Keratinocyte (primary cell): ENCODE data around the gene GRK6. TPM values are rescaled to one million over a fixed set of nuclear protein-coding genes. Genes with fewer than 3 reads are reported as not detected.

Experiments used
- DNase-seq: peaks from one replicate; pipeline ENCODE4 v3.0.0-alpha.2; 2011; ENCODE audit warnings: low read depth, missing footprints, low spot score
- FAIRE-seq: peaks from 2 replicates; lab custom pipeline; 2011; peaks lifted over from hg19 to GRCh38; lab: Jason Lieb, UNC
- H2AFZ ChIP-seq: 2 replicates; pipeline ENCODE4 v1.6.0; 2012; ENCODE audit warnings: low read length, control low read depth, inconsistent platforms; ENCODE audit not compliant: control insufficient read depth
- H3K27ac ChIP-seq: 2 replicates; pipeline ENCODE4 v1.5.1; 2011; ENCODE audit warnings: low read length; ENCODE audit not compliant: control insufficient read depth, insufficient read depth
- H3K27me3 ChIP-seq: 3 replicates; pipeline ENCODE4 v1.6.0; 2011; ENCODE audit warnings: low read length; ENCODE audit not compliant: control insufficient read depth, insufficient read depth; ENCODE audit errors: extremely low read depth
- H3K36me3 ChIP-seq, 2 experiments: 2 replicates in 1 of 2; 3 replicates in 1 of 2; pipeline ENCODE4 v1.5.1; 2011; ENCODE audit warnings: low read length in 2 of 2, mild to moderate bottlenecking in 1 of 2; ENCODE audit not compliant: control insufficient read depth in 2 of 2, insufficient read depth in 2 of 2; ENCODE audit errors: extremely low read depth in 1 of 2
- H3K4me1 ChIP-seq: 3 replicates; pipeline ENCODE4 v1.5.1; 2011; ENCODE audit warnings: low read length; ENCODE audit not compliant: control insufficient read depth, insufficient read depth; ENCODE audit errors: extremely low read depth
- H3K4me2 ChIP-seq: 3 replicates; pipeline ENCODE4 v1.6.0; 2011; ENCODE audit warnings: low read depth, low read length; ENCODE audit not compliant: control insufficient read depth, insufficient read depth; ENCODE audit errors: extremely low read depth
- H3K4me3 ChIP-seq, 3 experiments: fragments of 200-600 bp in 1 of 3; sonication (generic) in 1 of 3; 2 replicates in 2 of 3; 3 replicates in 1 of 3; pipeline ENCODE4 v1.5.1; 2011 to 2016; ENCODE audit warnings: low read length in 3 of 3, mild to moderate bottlenecking in 3 of 3, control low read depth in 2 of 3, inconsistent platforms in 1 of 3, low read depth in 1 of 3, mixed read lengths in 1 of 3, mixed run types in 1 of 3, moderate library complexity in 1 of 3; ENCODE audit not compliant: control insufficient read depth in 2 of 3, insufficient read depth in 2 of 3; ENCODE audit errors: extremely low read depth in 1 of 3
- H3K79me2 ChIP-seq: 2 replicates; pipeline ENCODE4 v1.6.0; 2012; ENCODE audit warnings: low read length; ENCODE audit not compliant: control insufficient read depth, insufficient read depth
- H3K9ac ChIP-seq: 3 replicates; pipeline ENCODE4 v1.6.0; 2011; ENCODE audit warnings: low read length; ENCODE audit not compliant: control insufficient read depth, insufficient read depth; ENCODE audit errors: extremely low read depth
- H3K9me1 ChIP-seq: 3 replicates; pipeline ENCODE4 v1.6.0; 2011; ENCODE audit warnings: low read length; ENCODE audit not compliant: control insufficient read depth, insufficient read depth; ENCODE audit errors: extremely low read depth
- H3K9me3 ChIP-seq: 2 replicates; pipeline ENCODE4 v1.5.1; 2012; ENCODE audit warnings: low read depth, low read length; ENCODE audit not compliant: control insufficient read depth
- H4K20me1 ChIP-seq: 3 replicates; pipeline ENCODE4 v1.6.0; 2011; ENCODE audit warnings: low read length; ENCODE audit not compliant: control insufficient read depth, insufficient read depth; ENCODE audit errors: extremely low read depth
- CTCF ChIP-seq, 3 experiments: IDR thresholded peaks in 1 of 3; conservative IDR thresholded peaks in 1 of 3; optimal IDR thresholded peaks in 1 of 3; 2 replicates in 2 of 3; 3 replicates in 1 of 3; pipeline versions ENCODE3 to v1.5.1; 2011; ENCODE audit warnings: low read length in 3 of 3, mild to moderate bottlenecking in 3 of 3, moderate library complexity in 2 of 3, control low read depth in 1 of 3, inconsistent platforms in 1 of 3; ENCODE audit not compliant: insufficient read depth in 2 of 3; ENCODE audit errors: extremely low read depth in 1 of 3
- EZH2 ChIP-seq: IDR thresholded peaks from one replicate; pipeline ENCODE4 v1.6.1; 2012; ENCODE audit warnings: inconsistent platforms, mild to moderate bottlenecking, low read length, moderate library complexity
- dilution Hi-C: fragments of 300-500 bp; cut with MboI; formaldehyde crosslinking; loops from one replicate; pipeline ENCODE4 v1.7.0; 2020; ENCODE audit warnings: low sequenced_read_pairs; ENCODE audit not compliant: extremely low pct_ligation_motif_present
- polyA plus RNA-seq, 5 experiments: library from polyadenylated mRNA; depleted of rRNA in 3 of 5; stranded (reverse) in 3 of 5; stranded (forward) in 1 of 5; unstranded in 1 of 5; fragments of >200 nt; gene quantifications; 1 replicate in 1 of 5; 2 replicates in 3 of 5; 3 replicates in 1 of 5; pipeline versions ENCODE4 v1.2.1 to v1.2.3, GENCODE V29; 2011 to 2012; ENCODE audit warnings: missing spikeins in 2 of 5, low read depth in 1 of 5, low replicate concordance in 1 of 5

GRK6 gene
- polyA plus RNA-seq, 1 donor (not counting 4 experiments of a cell fraction or from before 2014, with no cell fraction given): 29.9 TPM

GRCh38 chr5:177490992-177491391 lies 64.5 kb downstream of the GRK6 start:
- no peaks in the 10 kb centered on the region for H3K27me3 ChIP-seq
- H3K9me1 ChIP-seq: peaks cover 4% of the 10 kb centered on the region
- TF ChIP-seq EZH2: no peak
- TF ChIP-seq CTCF (optimal IDR thresholded peaks at IDR 0.05 in 1 of 3, IDR thresholded peaks at IDR 0.05 in 1 of 3, conservative IDR thresholded peaks at IDR 0.05 in 1 of 3; ENCODE audit: extremely low read depth in 1 of 3, insufficient read depth in 2 of 3, low read length in 3 of 3): no peak
- H3K4me2 ChIP-seq: no peak overlapping the region
- H3K27ac ChIP-seq: no peak overlapping the region
- H3K79me2 ChIP-seq: peaks cover 24% of the 10 kb centered on the region
- no peak overlapping the region for H2AFZ ChIP-seq
- FAIRE-seq (no peak), DNase-seq (no peak)
- dilution Hi-C loops: no loop called here
- H3K9ac ChIP-seq: no peak overlapping the region
- H3K36me3 ChIP-seq: peaks cover 36 to 50% of the 10 kb centered on the region in 2 experiments
- no peaks in the 10 kb centered on the region for H3K9me3 ChIP-seq
- H4K20me1 ChIP-seq: peaks cover 7% of the 10 kb centered on the region
- no peak overlapping the region for H3K4me3 ChIP-seq
- H3K4me1 ChIP-seq: peaks cover 27% of the 10 kb centered on the region

GRCh38 chr5:177491429-177491945 lies 65.0 kb downstream of the GRK6 start:
- Histone ChIP-seq H3K36me3 (peaks cover 33 to 45% of the 10 kb centered on the region in 2 experiments), H4K20me1 (peaks cover 7% of the 10 kb centered on the region), H3K4me3 (no peak overlapping the region), H3K9me1 (peaks cover 4% of the 10 kb centered on the region), H3K9me3 (no peaks in the 10 kb centered on the region), H2AFZ (no peak overlapping the region), H3K4me2 (no peak overlapping the region), H3K79me2 (peaks cover 27% of the 10 kb centered on the region), H3K9ac (no peak overlapping the region), H3K27ac (no peak overlapping the region), H3K27me3 (no peaks in the 10 kb centered on the region), H3K4me1 (peaks cover 32% of the 10 kb centered on the region)
- dilution Hi-C loops: no loop called here
- DNase-seq: no peak
- FAIRE-seq: no peak
- TF ChIP-seq CTCF (optimal IDR thresholded peaks at IDR 0.05 in 1 of 3, IDR thresholded peaks at IDR 0.05 in 1 of 3, conservative IDR thresholded peaks at IDR 0.05 in 1 of 3; ENCODE audit: extremely low read depth in 1 of 3, insufficient read depth in 2 of 3, low read length in 3 of 3) (peak in 2 of 3 experiments; percentile 54 to 67), EZH2 (no peak)
